A673 (cell line): ENCODE data around the gene AIF1.

Source experiments
- CTCF ChIP-seq: fragments of 300-800, 200-600 bp; sonication (generic); conservative IDR thresholded peaks from 2 replicates; pipeline ENCODE4 v1.5.1; 2017; ENCODE audit warnings: low read depth, mild to moderate bottlenecking, antibody characterized with exemption, low read length, moderate library complexity, mixed read lengths
- EZH2 ChIP-seq: fragments of 200-600 bp; sonication (generic); IDR thresholded peaks from 2 replicates; pipeline ENCODE4 v1.6.1; 2017; ENCODE audit warnings: borderline replicate concordance, low read depth, mild to moderate bottlenecking, mixed read lengths, antibody characterized with exemption, low read length; ENCODE audit not compliant: poor library complexity, severe bottlenecking

GRCh38 chr6:31569861-31570536 is 45.0 kb upstream of the AIF1 start:
- TF ChIP-seq CTCF = no peak
- no peak for TF ChIP-seq EZH2
